GM18517 (cell line): ENCODE measurements around the gene RTN4IP1.
A peak's percentile ranks its signal among the peaks of the same experiment; 100 is the strongest.

Source experiments
- ATAC-seq: cut with Tn5 transposase; IDR thresholded peaks from one replicate; pipeline ENCODE4 v1.9.1; 2021; ENCODE audit warnings: mild to moderate bottlenecking, moderate library complexity; ENCODE audit not compliant: unreplicated experiment

Gene RTN4IP1

GRCh38 chr6:106629103-106629858 lies at the start of gene RTN4IP1, which contains the start of gene QRSL1:
TSS of gene RTN4IP1 (minus strand) at chr6:106629498. CDS start at chr6:106629021, 477 bp downstream.
TSS of gene QRSL1 (plus strand) at chr6:106629578. CDS start at chr6:106629682, 104 bp downstream.
- ATAC-seq, result peak; percentile 80

GRCh38 chr6:106677282-106677681 lies 48.0 kb upstream of the RTN4IP1 start:
- no peak for ATAC-seq

- no peak for ATAC-seq
Measured at GRCh38 chr6:106674541-106675229, 45.4 kb upstream of the RTN4IP1 start.

GRCh38 chr6:106671651-106672050 lies 42.4 kb upstream of the RTN4IP1 start:
- ATAC-seq, result no peak

- ATAC-seq, result no peak
Measured at GRCh38 chr6:106670236-106670635, 40.9 kb upstream of the RTN4IP1 start.

- no peak for ATAC-seq
Measured at GRCh38 chr6:106667022-106667402, 37.7 kb upstream of the RTN4IP1 start.

GRCh38 chr6:106666282-106667021 lies 37.2 kb upstream of the RTN4IP1 start:
- peak; percentile 98 for ATAC-seq

GRCh38 chr6:106662458-106662857 lies 33.2 kb upstream of the RTN4IP1 start:
- no peak for ATAC-seq

GRCh38 chr6:106659859-106660258 lies 30.6 kb upstream of the RTN4IP1 start:
- ATAC-seq, result no peak

- ATAC-seq, result no peak
Measured at GRCh38 chr6:106658469-106658868, 29.2 kb upstream of the RTN4IP1 start.

- ATAC-seq, result peak; percentile 91
Measured at GRCh38 chr6:106648651-106649308, 19.5 kb upstream of the RTN4IP1 start.

- ATAC-seq, result no peak
Measured at GRCh38 chr6:106643061-106643460, 13.8 kb upstream of the RTN4IP1 start.

GRCh38 chr6:106642476-106642875 lies 13.2 kb upstream of the RTN4IP1 start:
- ATAC-seq, result no peak

- no peak for ATAC-seq
Measured at GRCh38 chr6:106639812-106640211, 10.5 kb upstream of the RTN4IP1 start.

- ATAC-seq, result peak; percentile 75
Measured at GRCh38 chr6:106637717-106638341, 8.5 kb upstream of the RTN4IP1 start.

GRCh38 chr6:106637051-106637716 lies 7.9 kb upstream of the RTN4IP1 start:
- peak; percentile 16 for ATAC-seq

- no peak for ATAC-seq
Measured at GRCh38 chr6:106634565-106634964, 5.3 kb upstream of the RTN4IP1 start.

GRCh38 chr6:106631346-106631745 lies 2.0 kb upstream of the RTN4IP1 start:
- ATAC-seq, result no peak

GRCh38 chr6:106630366-106630765 lies 1.1 kb upstream of the RTN4IP1 start:
- no peak for ATAC-seq

- ATAC-seq, result no peak
Measured at GRCh38 chr6:106629859-106630163, 513 bp upstream of the RTN4IP1 start.
